Measurements from ENCODE around the gene DHCR7. TPM values are rescaled to one million over a fixed set of nuclear protein-coding genes. Genes with fewer than 3 reads are reported as not detected.

The DHCR7 gene
- polyA plus RNA-seq, 2 of the 4 experiments (the other 2 are of a cell fraction) = 44.2 to 82.2 TPM

DNA sequence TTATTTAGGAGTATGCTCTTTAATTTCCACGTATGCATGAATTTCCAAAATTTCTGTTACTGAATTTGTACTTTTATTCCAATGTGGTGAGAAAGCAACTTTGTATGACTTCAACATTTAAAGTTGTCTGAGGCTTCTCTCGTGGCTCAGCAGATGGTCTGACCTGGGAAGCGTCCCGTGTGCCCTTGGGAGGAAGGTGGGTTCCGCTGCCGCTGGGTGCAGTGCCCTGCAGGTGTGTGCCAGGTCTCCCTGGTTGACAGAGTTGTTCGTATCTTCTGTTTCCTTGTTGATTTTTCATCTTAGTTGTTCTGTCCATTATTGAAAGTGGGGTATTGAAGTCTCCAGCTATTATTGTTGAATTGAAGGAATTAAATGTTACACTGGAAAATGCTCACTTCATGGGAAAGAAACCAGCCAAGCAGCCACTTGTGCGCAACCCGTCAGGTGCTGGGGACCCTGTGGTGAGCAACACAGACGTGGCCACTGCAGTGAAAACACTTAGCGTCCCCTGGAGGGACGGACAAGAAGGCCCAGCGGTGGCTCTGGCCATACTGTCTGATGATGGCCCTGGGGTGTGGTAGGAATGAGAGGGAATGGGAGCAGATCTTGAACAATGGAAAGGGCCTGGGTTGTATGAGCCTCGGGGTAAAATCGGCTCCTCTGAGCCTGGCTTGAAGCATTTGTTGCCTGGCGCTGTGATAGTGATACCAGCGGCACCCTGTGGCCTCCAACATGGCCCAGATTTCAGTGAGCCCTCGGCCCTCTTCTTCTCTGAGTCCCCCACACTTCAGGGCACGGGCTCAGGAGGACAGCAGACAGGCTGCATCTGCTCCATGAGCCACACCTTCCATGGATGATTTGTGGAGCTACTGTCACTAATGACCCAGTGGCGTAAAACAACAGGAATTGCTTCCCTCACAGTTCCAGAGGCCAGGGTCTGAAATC, 47.4 kb upstream of the DHCR7 start (continued):
- TF ChIP-seq ZNF302 (CRISPR knock-in tag; IDR thresholded peaks at IDR 0.05) = no peak

DNA sequence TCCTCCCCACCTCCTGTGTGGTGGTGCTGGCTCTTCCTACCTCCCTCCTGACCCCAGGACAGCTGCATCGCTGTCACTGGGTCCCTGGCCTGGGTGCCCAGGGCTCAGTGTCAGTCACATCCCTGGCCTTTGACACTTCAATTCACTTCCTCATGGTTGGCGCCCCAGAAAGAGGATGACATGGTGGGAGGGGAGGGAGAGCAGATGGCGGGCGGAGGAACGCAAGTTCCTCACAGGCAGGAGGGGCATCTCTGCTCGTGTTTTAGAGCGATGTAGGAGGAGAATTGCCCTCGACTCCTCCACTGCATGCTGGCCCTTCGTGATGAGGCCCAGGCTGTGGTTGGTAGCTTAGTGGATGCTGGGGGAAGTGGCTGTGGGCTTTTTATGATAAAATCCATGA, 43.7 kb upstream of the DHCR7 start:
- Histone ChIP-seq H3K27ac (no peak overlapping the region), H3K9me3 (no peaks in the 10 kb centered on the region), H3K4me1 (peaks cover 13% of the 10 kb centered on the region; the same call in 2 of the 3 replicates), H3K4me3 (no peak overlapping the region), H3K4me2 (no peak overlapping the region)
- DNase-seq (ENCODE audit: low read depth in 1 of 2, low spot score in 1 of 2) (no peak), ATAC-seq (no peak), FAIRE-seq (no peak)
- WGBS (ENCODE audit: missing lambda C conversion rate) = 88% methylated on average over 9 of the region's 9 CpGs
- TF ChIP-seq BHLHE40 (IDR thresholded peaks at IDR 0.05; ENCODE audit: low read depth, low read length) = no peak
- no peak for TF ChIP-seq POLR2A (IDR thresholded peaks at IDR 0.05; ENCODE audit: low read length)
- no peak for TF ChIP-seq CEBPB (IDR thresholded peaks at IDR 0.05)
- TF ChIP-seq ZC3H11A (IDR thresholded peaks at IDR 0.05) = no peak
- TF ChIP-seq ZFP36 (IDR thresholded peaks at IDR 0.05; ENCODE audit: borderline replicate concordance, partially characterized antibody) = no peak
- TF ChIP-seq EHF (CRISPR knock-in tag; IDR thresholded peaks at IDR 0.05) = no peak
- TF ChIP-seq HDAC2 (IDR thresholded peaks at IDR 0.05) = no peak
- no peak for TF ChIP-seq TFCP2L1 (CRISPR knock-in tag; IDR thresholded peaks at IDR 0.05)
- no peak for TF ChIP-seq HOXB13 (CRISPR knock-in tag; IDR thresholded peaks at IDR 0.05; ENCODE audit: low read depth)
- no peak for TF ChIP-seq MAFK (IDR thresholded peaks at IDR 0.05; ENCODE audit: partially characterized antibody)
- TF ChIP-seq SREBF2 (IDR thresholded peaks at IDR 0.05) = no peak
- TF ChIP-seq FOSL2 (IDR thresholded peaks at IDR 0.05) = no peak
- no peak for TF ChIP-seq FOSL2 (CRISPR knock-in tag; IDR thresholded peaks at IDR 0.05)
- ChIA-PET POLR2A (no interaction called here), CTCF (no interaction called here)

DNA sequence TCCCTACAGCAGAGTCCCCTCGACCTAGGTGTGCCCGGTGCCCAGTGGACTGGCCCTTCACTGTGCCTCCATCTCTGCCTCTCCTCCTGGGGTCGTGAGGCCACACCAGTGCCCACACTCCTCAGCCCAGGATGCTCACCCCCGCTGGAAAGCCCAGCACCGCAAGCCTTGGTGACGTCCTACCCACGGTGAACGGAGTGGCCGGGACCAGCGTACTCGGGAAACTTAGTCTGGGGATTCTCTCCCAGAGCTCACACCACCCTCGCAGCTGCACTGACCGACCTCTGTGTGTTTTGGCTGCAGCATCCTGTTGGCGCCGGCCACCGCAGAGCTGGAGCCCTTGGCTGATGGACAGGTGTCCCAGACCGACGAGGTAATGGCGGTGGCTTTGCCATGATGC, 43.3 kb upstream of the DHCR7 start:
- TF ChIP-seq FOSL2 (IDR thresholded peaks at IDR 0.05) = no peak
- no peak for TF ChIP-seq FOSL2 (CRISPR knock-in tag; IDR thresholded peaks at IDR 0.05)
- no peak for TF ChIP-seq TP53 (CRISPR knock-in tag; IDR thresholded peaks at IDR 0.05)
- no peak for TF ChIP-seq JUNB (IDR thresholded peaks at IDR 0.05)
- TF ChIP-seq SREBF2 (IDR thresholded peaks at IDR 0.05) = no peak
- TF ChIP-seq POLR2A (IDR thresholded peaks at IDR 0.05; ENCODE audit: low read length) = no peak
- TF ChIP-seq, protein P1, sequence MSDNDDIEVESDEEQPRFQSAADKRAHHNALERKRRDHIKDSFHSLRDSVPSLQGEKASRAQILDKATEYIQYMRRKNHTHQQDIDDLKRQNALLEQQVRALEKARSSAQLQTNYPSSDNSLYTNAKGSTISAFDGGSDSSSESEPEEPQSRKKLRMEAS (IDR thresholded peaks at IDR 0.05) = no peak
- no peak for TF ChIP-seq ZC3H11A (IDR thresholded peaks at IDR 0.05)
- no peak for TF ChIP-seq GATA3 (IDR thresholded peaks at IDR 0.05; ENCODE audit: borderline replicate concordance)
- TF ChIP-seq EHF (CRISPR knock-in tag; IDR thresholded peaks at IDR 0.05) = no peak
- TF ChIP-seq MYC (IDR thresholded peaks at IDR 0.05; ENCODE audit: borderline replicate concordance, low read length) = no peak
- no peak for TF ChIP-seq TFCP2L1 (CRISPR knock-in tag; IDR thresholded peaks at IDR 0.05)
- no peak for TF ChIP-seq CEBPB (IDR thresholded peaks at IDR 0.05)
- TF ChIP-seq SMC3 (IDR thresholded peaks at IDR 0.05) = no peak
- no peak for TF ChIP-seq USF2 (IDR thresholded peaks at IDR 0.05)
- TF ChIP-seq ZSCAN20 (CRISPR knock-in tag; IDR thresholded peaks at IDR 0.05) = no peak
- TF ChIP-seq HOXB5 (CRISPR knock-in tag; IDR thresholded peaks at IDR 0.05) = no peak
- no peak for TF ChIP-seq CBX8 (IDR thresholded peaks at IDR 0.05)
- no peak for TF ChIP-seq ZNF302 (CRISPR knock-in tag; IDR thresholded peaks at IDR 0.05)
- TF ChIP-seq RARB (CRISPR knock-in tag; IDR thresholded peaks at IDR 0.05) = no peak
- POLR2A ChIA-PET = no interaction called here
- CTCF ChIA-PET = no interaction called here
- no peak overlapping the region for H3K4me3 ChIP-seq
- FAIRE-seq = no peak
- ATAC-seq = 0 out of 6 replicates have a peak, but pooled peaks of 1 of the 2 experiments have one; percentile 20
- H3K27ac ChIP-seq = no peak overlapping the region
- peaks cover 13% of the 10 kb centered on the region; the same call in 2 of the 3 replicates for H3K4me1 ChIP-seq
- H3K9me3 ChIP-seq = no peaks in the 10 kb centered on the region
- no peak overlapping the region for H3K4me2 ChIP-seq
- no peak for DNase-seq (ENCODE audit: low read depth in 1 of 2, low spot score in 1 of 2)
- 100% methylated on average over 3 of the region's 19 CpGs for WGBS (ENCODE audit: missing lambda C conversion rate)
